Measurements from ENCODE around the gene KRTAP10-9.
"Not testable (repeated sequence)": the region's sequence is repeated elsewhere in the genome, so short reads cannot be mapped to it uniquely, and the experiment has no call there.

Gene KRTAP10-9

DNA sequence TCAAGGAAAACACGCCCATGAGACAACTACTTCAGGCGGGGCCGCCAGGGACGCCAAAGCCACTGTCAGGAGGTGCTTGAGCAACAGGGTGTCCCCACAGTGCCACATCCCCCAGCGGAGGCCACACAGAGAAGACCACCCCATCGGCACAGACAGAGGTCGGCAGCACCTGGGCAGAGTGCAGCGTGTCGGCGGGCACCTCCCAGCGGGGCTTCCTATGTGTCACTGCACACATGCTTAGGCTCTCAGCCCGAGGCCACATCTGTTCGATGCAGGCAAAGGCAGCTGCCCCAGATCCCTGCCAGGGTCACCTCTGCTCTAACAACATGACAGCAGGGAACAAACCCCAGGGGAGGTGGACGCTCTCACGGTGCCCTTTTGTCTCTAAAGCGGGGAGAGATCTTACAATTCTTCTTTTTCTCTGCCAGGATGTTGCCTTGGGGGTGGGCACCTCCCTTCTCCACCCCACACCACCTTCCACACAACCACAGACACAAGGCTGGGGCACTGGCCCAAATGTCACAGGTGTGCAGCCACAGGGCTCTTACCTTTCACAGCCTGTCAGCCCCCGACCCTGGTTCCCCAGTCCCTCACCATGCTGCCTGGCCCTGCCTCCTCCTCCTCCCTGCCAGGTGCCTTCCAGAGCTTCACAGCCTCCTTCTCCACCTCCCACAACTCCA is 10.8 kb upstream of the KRTAP10-9 start:
- no peak for DNase-seq

DNA sequence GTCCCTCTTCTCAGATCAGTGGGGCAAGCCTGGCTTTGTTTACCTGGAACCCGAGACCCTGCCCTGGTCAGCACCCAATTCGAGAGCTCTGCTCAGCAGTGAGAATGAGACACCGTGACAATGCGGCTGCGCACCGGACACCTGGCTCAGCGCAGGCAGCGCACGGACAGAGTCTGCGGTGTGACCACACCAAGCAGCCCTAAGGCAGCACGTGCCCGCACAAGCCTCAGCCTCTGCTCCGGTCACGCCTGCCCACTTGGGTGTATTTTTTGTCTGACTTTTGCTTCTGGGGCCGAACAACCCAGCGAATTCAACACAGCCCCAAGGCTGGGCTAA is 10.3 kb upstream of the KRTAP10-9 start:
- no peak for DNase-seq

DNA sequence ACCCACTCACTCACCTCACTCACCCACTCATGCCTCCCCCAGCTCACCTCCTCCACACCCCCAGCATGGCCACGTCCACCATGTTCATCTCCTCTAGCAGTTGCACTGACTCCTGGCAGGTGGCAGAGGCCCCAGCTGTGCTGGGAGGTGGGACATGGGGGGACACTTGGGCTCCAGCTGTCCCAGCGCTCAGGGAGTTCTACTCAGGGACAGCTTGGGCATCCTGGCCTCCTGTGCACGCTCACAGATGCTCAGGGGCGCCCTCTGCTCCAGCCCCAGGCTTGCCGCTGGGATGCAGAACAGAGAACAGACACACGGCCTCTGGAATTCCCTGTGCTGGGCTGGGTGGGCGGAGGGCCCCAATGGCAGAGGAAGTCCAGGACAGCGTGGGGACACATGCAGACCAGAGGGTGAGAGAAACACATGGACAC is 9.8 kb upstream of the KRTAP10-9 start:
- no peak for DNase-seq

DNA sequence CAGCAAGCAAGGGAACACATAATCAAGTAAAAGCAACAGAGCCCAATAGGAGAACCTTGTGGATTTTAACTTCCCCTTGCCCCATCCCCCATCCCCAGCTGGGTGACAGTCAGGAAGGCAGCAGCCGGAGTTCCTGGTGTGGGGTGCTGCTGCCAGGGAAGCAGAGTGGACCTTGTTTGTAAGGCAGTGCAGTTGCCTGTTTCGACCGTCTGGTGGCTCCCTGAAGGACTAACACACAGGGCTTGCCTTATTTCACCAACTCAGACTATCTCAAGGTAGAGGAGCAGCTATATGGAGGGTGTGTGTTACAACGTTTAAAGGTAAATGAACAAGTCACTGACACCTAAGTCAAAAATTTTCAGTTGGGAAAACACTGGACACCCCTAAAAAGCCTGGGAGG is 8.4 kb upstream of the KRTAP10-9 start:
- no peak for DNase-seq

DNA sequence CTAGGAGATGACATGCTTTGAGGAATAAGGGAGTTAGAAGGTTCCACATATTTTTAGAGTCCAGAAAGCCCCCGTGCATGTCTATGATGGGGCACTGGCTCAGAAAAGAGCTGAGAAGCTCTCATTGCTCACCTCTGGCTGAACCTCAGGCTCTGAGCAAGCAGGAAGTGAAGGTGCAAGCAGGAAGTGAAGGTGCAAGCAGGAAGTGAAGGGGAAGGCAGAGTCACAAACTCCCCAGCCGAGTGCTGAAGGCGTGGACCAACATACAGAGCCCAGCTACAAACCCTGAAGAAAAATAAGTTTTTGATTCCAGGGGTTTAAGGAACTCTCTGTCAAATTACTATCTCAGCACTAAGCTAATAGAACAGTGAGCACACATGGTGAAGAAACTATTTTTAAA is 8.0 kb upstream of the KRTAP10-9 start:
- DNase-seq = peak; percentile 76

DNA sequence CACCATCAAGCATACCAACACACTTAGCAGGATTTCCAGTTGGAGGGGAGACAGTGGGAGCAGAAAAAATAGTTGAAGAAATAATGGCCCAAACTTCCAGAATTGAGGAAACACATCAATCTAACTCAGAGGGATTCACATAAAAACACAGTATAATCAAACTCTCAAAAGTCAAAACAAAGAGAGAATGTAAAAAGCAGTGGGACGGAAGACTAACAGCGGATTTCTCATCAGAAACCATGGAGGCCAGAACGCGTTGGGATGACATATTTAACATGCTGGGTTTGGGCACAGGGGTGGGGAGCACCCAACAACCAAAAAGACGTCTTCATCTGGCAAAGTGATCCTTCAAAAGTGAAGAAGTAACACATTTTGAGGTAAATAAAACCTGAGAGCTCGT is 7.0 kb upstream of the KRTAP10-9 start:
- DNase-seq = no peak

DNA sequence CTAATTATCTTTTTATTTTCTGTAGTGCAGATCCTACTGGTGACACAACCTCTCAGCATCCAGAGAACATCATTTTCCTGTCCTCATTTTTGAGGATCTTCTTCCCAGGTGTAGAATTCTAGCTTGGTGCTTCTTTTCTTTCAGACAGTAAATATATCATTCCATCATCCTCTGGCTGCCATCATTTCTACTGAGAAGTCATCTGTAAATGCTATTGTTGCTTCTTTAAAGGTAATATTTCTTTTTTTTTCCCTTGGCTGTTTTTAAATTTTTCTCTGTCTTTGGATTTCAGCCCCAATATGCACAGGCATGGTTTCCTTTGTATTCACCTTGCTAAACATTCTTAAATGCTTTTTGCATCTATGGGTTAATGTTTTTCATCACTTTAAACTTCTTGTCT is 3.3 kb upstream of the KRTAP10-9 start:
- no peak for DNase-seq

DNA sequence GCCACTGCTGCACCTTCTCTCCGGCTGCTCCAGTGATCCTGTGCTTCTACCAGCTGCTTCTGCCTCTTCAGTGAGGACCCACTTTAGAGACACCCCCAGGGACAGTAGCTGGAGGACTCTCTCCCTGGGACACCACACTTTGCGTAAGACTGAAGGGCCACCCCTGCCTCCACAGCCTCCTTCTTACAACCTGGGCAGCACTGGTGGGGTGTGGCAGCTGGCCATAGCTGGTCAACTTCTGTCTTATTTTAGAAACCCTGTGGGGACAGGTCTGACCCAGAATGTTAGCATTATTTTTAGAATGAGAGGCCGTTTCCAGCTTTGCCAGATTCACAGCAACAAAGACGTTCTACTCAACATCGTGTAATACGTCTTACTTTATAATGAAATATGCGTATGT is 1.1 kb upstream of the KRTAP10-9 start:
- DNase-seq = no peak

DNA sequence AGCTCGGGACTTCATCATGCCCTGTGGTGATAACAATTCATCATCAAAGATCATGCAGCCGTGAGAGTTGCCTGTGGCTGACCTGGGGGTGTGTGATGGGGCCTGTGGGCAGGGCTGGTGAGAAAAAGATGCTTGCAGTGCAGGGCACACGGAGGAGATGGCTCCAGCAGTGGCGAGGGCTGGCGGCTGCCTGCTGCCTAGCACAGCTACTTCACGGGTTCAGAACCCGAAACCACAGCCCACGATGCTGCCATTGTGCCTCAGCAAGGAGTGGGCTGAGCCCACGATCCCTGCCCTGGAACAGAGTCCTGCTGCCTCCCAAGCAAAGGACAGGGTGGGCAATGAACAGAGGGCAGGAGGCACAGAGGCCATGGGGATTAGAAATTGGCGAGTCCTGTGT is 631 bp upstream of the KRTAP10-9 start:
- peak; percentile 39 for DNase-seq

DNA sequence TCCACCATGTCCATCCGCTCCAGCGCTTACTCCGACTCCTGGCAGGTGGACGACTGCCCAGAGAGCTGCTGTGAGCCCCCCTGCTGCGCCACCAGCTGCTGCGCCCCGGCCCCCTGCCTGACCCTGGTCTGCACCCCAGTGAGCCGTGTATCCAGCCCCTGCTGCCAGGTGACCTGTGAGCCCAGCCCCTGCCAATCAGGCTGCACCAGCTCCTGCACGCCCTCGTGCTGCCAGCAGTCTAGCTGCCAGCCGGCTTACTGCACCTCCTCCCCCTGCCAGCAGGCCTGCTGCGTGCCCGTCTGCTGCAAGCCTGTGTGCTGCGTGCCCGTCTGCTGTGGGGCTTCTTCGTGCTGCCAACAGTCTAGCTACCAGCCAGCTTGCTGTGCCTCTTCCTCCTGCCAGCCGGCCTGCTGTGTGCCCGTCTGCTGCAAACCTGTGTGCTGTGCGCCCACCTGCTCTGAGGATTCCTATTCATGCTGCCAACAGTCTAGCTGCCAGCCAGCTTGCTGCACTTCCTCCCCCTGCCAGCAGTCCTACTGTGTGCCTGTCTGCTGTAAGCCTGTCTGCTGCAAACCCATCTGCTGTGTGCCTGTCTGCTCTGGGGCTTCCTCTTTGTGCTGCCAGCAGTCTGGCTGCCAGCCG is 409 bp downstream of the KRTAP10-9 start:
- DNase-seq = not testable (repeated sequence)

DNA sequence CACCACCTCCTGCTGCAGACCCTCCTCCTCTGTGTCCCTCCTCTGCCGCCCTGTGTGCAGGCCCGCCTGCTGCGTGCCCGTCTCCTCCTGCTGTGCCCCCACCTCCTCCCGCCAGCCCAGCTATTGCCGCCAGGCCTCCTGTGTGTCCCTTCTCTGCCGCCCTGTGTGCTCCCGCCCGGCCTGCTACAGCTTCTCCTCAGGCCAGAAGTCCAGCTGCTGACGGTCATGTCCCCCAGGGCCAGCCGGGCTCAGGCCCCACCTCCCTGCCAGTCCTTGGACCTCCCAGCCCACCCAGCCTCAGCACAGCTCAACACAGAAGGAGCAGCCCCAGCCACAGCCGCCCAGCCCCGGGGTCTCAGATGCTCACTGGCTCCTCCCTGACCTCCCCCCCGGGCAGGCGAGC is 939 bp downstream of the KRTAP10-9 start:
- not testable (repeated sequence) for DNase-seq

DNA sequence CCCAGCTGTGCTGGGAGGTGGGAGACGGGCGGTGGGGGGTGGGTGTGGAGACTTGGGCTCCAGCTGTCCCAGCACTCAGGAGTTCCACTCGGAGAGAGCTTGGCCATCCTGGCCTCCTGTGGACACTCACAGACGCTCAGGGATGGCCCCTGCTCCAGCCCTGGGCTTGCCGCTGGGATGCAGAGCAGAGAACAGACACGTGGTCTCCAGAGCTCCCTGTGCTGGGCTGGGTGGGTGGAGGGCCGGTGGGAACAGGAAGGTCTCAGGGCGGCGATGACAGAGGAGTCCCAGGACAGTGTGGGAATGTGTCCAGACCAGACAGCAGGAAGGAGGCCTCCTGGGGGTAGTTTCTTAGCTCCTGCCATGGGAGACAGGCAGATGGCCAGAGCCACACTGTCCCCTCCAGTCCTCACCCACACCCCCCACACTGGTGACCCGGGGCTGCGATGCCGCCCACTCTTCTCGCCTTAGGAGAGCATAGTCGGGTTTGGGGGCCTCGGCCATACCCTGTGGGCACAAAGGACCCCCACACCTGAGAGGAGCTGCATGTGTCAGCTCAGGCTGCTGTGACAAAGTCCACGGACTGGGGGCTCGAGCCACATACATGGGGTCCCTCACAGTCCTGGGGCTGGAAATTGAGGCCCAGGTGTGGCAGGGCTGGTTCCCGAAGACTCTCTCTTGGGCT is 2.0 kb downstream of the KRTAP10-9 start:
- DNase-seq = no peak

DNA sequence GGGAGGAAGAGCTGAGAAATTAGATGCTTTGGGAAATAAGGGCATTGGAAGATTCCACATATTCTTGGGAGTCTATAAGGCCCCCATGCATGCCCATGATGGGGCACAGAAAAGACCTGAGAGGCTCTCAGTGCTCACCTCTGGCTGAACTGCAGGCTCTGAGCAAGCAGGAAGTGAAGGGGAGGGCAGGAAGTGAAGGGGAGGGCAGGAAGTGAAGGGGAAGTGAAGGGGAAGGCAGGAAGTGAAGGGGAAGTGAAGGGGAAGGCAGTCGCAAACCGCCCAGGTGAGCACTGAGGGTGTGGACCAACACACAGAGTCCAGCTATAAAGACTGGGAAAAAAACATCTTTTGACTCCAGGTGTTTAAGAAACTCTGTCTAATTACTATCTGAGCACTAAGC is 3.5 kb downstream of the KRTAP10-9 start:
- DNase-seq = peak; percentile 31

DNA sequence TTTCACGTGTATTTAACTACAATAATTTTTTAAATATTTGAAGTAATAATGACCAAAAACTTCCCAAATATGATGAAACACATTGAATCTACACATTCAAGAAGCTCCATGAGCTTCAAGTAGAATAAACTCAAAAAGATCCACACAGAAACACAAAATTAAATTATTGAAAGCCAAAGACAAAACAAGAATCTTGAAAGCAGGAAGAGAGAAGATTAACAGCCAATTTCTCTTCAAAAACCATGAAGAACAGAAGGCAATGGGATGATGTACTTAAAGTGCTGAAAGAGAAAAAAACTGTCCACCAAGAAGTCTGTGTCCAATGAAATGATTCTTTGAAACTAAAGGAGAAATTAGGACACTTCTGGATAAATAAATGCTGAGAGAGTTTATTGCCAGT is 5.2 kb downstream of the KRTAP10-9 start:
- DNase-seq = no peak

DNA sequence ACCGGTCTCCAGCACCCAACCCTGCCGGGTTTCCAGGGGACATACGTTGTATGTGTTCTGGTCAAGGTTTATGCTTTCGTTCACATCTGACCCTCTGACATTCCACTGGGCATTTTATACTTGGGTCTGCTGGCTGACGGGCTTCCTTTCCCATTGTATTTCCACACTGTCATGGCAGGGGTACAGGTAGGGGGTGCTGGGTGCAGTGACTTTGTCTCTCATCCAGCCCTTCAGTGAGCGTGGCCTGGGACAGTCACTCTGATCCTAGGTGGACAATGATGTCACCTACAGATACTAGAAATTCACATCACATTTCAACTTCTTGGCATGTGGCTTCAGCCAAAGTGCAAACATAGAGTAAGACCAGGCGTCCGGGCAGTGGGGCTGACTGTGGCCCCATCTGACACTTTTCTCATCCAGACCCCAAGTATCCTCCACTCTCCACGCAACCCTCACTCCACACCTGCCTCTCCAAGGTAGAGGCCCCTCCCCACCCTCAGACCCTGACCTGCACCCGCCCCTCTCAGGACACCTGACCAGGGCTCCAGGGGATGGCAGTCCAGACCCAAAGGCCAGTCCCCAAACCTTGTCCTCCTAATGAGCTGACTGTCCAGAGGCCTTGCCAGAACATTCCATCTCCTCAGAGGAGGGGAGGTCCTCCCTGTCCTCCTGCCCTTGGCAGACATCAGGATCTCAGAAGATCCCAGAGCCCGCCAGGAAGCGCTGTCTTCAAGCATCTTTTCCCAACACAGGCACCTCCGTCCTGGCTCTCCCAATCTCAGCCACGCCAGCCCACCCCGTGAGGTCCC is 9.5 kb downstream of the KRTAP10-9 start:
- no peak for DNase-seq

DNA sequence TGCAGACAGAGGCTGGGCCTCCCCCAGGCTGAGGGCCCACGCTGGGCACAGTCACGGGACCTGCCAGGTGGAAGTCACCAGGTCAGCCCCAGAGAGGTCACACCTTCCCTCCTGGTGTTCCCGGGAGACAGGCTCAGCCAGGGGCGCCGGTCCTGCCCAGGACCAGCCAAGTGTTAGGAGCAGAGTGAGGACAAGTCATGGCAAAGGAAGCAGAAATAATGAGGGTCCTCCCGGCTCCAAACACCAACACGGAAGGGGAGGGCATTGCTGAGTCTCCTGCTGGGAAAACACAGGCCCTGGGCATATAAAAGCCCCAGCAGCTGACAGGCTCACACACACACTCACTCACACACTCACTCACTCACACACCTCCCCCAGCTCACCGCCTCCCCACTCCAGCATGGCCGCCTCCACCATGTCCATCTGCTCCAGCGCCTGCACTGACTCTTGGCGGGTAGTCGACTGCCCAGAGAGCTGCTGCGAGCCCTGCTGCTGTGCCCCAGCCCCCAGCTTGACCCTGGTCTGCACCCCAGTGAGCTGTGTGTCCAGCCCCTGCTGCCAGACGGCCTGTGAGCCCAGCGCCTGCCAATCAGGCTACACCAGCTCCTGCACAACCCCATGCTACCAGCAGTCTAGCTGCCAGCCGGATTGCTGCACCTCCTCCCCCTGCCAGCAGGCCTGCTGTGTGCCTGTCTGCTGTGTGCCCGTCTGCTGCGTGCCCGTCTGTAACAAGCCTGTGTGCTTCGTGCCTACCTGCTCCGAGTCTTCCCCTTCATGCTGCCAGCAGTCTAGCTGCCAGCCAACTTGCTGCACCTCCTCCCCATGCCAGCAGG is 10.3 kb downstream of the KRTAP10-9 start, which contains the start of gene KRTAP10-10:
KRTAP10-10 (plus strand) TSS at position 339 of the 833 bp plus-strand sequence; CDS start at position 401, 62 bp downstream.
- DNase-seq = no peak

DNA sequence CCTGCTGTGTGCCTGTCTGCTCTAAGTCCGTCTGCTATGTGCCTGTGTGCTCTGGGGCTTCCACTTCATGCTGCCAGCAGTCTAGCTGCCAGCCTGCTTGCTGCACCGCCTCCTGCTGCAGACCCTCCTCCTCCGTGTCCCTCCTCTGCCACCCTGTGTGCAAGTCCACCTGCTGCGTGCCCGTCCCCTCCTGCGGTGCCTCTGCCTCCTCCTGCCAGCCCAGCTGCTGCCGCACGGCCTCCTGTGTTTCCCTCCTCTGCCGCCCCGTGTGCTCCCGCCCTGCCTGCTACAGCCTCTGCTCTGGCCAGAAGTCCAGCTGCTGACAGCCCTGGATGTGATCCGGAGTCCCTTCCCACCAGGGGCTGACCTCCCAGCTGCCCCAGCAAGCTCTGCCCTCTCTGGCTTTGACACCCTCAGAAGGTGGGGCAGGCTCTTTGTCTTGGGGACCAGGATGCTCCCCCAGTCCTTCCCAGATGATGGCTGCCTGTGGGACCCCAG is 11.0 kb downstream of the KRTAP10-9 start:
- not testable (repeated sequence) for DNase-seq

DNA sequence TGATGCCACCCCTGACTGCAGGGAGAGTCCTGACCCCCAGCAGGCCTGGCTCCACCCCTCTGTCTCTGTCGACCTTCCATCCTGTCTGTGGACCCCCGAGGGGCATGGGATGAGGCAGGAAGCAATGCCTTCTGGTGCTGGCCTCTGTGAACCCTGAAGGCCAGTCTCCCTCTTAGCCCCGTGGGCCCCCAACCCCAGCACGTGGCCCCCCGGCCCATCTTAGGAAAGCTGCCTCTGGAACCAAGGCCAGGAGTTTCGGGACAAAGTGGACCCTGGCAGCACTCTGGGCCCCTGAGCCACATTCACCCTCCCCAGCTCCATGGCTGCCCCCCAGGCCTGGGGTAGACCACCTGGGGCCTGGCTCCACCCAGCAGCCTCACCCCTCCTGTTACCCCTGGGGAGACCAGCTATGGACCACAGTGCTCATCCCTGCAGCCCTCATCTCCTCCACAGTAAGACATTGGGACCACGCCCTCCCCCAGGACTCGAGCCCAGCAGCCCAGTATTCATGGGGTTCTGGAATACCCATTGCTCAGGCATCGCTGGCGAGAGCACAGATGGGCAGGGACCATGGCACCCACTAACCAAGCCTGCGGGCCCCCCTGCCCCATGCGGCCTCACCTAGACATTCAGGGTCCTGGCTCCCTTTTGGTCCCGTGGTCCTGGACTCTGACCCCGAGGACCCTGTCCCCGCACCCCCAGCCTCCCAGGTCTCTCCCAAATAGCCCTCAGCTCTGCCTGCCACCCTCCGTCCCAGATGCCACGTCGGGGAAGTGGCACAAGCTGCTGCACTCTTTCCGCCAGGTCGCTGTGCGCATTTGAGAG is 11.8 kb downstream of the KRTAP10-9 start:
- DNase-seq = not testable (repeated sequence)

DNA sequence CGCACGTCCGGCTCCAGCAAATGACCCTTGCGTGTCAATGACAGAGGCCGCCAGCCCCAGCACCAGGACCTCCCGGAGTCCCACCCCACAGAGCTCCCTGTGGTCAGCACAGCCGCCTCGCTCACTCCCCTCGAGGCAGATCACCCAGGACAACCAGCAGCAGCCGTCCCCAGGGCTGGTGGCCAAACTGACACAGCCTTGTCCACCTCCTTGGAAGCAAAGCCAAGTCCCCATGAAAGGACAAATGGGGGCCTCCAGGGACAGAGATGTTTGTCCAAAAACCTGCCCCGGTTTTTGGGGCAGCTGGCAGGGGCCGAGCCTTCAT is 12.4 kb downstream of the KRTAP10-9 start:
- DNase-seq = no peak

DNA sequence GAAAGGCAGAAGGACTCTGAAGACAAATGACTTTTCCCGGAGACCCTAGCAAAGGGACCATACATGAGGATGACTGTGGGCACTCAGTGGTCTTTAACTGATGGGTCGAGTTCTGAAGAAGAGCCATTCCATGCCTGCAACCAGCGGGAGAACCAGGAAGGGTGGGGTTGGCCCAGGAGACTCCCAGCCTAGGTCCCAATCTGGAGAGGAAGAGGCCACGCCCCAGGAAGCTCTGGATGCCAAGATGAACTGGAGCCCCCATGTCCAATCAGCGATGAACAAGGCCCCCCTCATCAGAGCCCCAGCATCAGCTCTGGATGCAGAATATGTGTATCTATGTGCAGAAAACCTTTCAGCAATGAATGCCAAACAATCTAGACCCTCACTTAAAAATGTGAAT is 13.9 kb downstream of the KRTAP10-9 start:
- no peak for DNase-seq

DNA sequence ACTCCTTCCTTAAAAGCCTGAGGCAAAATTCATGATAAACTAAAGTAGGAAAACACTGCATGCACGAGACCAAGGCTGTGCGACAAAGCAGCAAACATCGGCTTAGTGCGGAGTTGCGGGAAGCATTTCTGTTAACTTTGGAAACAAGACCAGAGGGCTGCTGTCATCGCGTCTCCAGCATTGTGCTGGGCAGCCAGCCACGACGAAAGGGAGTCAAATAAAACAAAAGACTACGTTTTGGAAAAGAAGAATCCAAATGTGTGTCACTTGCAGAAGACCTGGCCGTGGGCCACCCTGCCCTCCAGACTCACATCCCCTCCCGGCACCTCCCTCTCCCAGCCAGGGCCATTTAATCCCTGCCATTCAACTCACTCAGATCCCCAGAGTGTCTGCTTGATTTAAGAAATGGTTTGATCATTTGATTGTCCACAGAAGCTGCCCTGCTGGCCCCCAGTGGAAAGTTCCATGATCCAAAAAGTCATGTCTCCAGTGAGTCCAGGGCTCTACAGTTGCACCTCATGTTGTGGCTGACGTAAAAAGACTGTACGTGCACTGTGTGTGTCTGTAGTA is 16.9 kb downstream of the KRTAP10-9 start:
- DNase-seq = no peak
